ENCODE results near the gene PPIE.

PPIE gene

DNA sequence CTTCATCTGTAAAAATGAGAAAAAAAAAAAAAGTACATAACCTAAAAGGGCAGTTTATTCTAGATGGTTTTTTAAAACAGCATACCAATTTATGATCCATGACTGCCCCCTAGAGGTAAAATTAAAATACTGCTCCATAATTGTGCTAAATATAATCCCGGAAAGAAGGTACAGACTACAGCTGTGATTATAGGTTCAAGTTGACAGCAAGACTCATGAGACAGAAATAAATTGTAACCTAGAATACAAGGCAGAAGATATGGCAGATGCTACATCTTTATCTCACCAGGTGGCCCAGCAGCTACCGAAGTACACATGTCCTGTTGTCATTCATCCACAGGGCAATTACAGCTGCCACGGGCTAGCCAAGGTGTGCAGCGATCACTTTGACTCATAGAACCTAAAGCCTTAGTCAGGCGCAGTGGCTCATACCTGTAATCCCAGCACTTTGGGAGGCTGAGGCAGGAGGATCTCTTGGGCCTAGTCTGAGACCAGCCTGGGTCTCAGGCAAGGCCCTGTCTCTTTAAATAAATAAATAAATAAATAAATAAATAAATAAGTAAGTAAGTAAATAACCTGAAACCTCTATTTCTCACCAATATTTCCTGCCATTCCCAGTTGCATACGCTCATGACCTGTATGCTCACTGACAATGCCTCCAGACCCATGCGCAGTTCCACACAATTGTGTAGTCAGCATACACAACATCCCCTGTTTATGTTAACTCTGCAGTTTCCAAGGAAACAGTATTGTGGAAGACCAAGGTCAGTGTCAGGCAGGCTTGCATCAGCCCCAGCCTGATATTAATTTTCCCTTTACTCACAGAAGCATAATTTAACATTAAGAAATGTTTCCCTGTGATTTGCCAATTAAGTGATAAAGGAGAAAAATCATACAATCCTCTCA, 18.3 kb upstream of the PPIE start:
- no peak overlapping the region for H3K4me3 ChIP-seq (ENCODE audit: low read length)
- TF ChIP-seq, protein P1, sequence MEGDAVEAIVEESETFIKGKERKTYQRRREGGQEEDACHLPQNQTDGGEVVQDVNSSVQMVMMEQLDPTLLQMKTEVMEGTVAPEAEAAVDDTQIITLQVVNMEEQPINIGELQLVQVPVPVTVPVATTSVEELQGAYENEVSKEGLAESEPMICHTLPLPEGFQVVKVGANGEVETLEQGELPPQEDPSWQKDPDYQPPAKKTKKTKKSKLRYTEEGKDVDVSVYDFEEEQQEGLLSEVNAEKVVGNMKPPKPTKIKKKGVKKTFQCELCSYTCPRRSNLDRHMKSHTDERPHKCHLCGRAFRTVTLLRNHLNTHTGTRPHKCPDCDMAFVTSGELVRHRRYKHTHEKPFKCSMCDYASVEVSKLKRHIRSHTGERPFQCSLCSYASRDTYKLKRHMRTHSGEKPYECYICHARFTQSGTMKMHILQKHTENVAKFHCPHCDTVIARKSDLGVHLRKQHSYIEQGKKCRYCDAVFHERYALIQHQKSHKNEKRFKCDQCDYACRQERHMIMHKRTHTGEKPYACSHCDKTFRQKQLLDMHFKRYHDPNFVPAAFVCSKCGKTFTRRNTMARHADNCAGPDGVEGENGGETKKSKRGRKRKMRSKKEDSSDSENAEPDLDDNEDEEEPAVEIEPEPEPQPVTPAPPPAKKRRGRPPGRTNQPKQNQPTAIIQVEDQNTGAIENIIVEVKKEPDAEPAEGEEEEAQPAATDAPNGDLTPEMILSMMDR (conservative IDR thresholded peaks at IDR 0.05; ENCODE audit: low read depth, low read length): peak; percentile 49
- no peak for DNase-seq (ENCODE audit: low read depth)

DNA sequence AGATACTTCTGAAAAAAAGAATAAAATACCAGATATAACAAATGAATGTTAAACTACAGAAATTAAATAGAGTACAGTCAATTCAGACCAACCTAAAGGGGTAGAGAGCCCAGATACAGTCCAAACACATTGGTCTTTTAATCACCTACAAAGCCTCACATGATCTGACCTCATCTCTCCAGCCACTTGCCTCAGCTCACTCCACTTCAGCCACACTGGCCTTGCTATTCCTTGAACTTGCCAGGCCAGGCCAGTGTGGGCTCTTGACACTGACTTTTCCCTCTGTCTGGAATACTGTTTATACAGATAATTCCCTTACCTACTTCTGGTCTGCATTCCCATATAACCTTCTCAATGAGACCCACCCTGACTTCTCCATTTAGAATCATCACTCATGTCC, 17.0 kb upstream of the PPIE start:
- no peak for DNase-seq (ENCODE audit: low read depth)
- TF ChIP-seq, protein P1 (conservative IDR thresholded peaks at IDR 0.05; ENCODE audit: low read depth, low read length): no peak
- no peak overlapping the region for H3K4me3 ChIP-seq (ENCODE audit: low read length)

DNA sequence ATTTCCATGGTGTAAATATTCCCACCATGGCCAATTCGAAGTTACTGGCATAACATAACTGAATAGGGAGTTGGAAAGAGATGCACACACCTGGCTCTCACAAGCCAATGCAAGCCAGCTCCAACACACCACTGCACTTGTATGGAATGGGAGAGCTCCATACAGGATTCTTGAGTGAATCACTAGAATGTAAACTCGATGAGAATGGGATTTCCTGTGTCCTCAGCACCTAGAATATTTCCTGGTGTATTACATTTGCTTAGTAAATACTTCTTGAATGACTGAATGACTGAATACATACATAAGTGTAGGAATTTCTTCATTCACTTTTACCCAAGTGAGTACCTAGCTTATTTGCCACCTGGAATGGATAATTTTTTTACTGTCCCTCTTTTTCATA, 16.2 kb upstream of the PPIE start:
- no peak overlapping the region for H3K4me3 ChIP-seq (ENCODE audit: low read length)
- no peak for DNase-seq (ENCODE audit: low read depth)
- TF ChIP-seq, protein P1 (conservative IDR thresholded peaks at IDR 0.05; ENCODE audit: low read depth, low read length): no peak

DNA sequence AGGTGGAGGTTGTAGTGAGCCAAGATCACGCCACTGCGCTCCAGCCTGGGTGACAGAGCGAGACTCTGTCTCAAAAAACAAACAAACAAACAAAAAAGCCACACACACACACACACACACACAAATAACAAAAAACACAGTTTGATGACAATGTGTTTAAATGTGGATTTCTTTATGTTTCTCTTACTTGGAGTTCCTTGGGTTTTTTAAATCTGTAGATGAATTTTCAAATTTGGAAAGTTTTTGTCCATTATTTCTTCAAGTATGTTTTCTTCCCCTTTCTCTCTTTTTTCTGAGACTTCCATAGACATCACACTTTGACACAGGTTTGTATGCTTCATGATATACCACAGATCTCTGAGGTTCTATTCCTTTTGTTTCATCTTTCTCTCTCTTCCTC, 12.1 kb upstream of the PPIE start:
- H3K4me3 ChIP-seq (ENCODE audit: low read length): no peak overlapping the region
- no peak for DNase-seq (ENCODE audit: low read depth)
- TF ChIP-seq, protein P1 (conservative IDR thresholded peaks at IDR 0.05; ENCODE audit: low read depth, low read length): no peak

DNA sequence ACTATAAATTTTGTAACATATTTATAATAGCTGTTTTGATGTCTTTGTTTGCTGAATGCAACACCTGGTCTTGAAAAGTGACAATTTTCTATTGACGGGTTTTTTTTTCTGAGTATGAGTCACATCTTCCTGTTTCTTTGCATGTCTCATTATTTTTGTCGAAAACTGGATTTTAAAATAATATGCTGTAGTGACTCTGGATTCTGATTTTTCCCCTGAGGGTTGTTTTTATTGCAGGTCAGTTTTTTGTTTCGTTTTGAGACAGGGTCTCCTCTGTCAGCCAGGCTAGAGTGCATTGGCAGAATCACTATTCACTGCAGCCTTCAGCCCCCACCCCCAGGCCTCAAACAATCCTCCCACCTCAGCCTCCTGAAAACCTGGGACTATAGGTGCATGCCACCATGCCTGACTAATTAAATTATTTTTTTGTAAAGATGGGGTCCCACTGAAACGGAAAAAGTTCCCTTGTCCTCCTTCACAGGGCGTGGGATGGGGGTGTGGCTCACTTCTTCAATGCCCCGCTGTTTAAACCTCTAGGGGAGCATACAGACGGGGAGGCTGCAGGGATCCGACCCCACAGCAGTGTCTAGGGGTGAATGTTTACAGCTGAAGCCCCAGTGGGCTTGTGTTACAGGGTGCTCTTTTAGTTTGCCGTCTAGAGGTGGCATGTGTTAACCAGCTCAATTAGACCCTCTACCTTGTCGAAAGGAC, 11.3 kb upstream of the PPIE start:
- TF ChIP-seq, protein P1 (conservative IDR thresholded peaks at IDR 0.05; ENCODE audit: low read depth, low read length): no peak
- DNase-seq (ENCODE audit: low read depth): no peak
- H3K4me3 ChIP-seq (ENCODE audit: low read length): no peak overlapping the region

DNA sequence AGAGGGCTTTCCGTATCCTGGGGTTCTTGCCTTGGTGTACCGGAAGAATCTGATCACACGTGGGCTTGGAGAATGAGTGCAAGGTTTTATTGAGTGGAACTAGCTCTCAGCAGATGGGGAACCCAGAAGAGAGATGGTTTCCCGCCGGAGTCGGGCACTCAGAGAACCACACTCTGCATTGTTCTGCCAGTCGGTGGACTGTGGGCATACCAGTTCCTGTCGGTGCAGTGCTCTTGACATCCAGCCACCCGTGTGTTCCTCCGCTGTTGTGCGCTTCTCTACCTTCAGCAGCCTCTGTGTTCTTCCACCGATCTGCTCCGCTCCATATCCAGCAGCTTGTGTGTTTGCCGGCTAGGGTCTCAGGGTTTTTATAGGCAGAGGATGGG, 10.8 kb upstream of the PPIE start:
- TF ChIP-seq, protein P1 (conservative IDR thresholded peaks at IDR 0.05; ENCODE audit: low read depth, low read length): no peak
- no peak for DNase-seq (ENCODE audit: low read depth)
- H3K4me3 ChIP-seq (ENCODE audit: low read length): no peak overlapping the region
